ENCODE data around the gene ERLIN1. TPM values are rescaled to one million over a fixed set of nuclear protein-coding genes. Genes with fewer than 3 reads are reported as not detected.
"Not testable (repeated sequence)": the region's sequence is repeated elsewhere in the genome, so short reads cannot be mapped to it uniquely, and the experiment has no call there.

The ERLIN1 gene
- total RNA-seq, 6 experiments from 2014 or later, result 37.1 to 82.0 (median 54.1) TPM

GRCh38 chr10:100131571-100131970 lies 54.3 kb downstream of the ERLIN1 start:
- no peaks in the 10 kb centered on the region for H3K9me3 ChIP-seq
- no peak overlapping the region for H3K27ac ChIP-seq
- intact Hi-C loops (cut with DNase I), result no loop called here
- no peaks in the 10 kb centered on the region for H3K27me3 ChIP-seq
- TF ChIP-seq POLR2A (IDR thresholded peaks at IDR 0.05), result no peak
- TF ChIP-seq CTCF (IDR thresholded peaks at IDR 0.05), result no peak
- H3K4me1 ChIP-seq, result no peaks in the 10 kb centered on the region
- no peak overlapping the region for H3K4me3 ChIP-seq
- DNase-seq (no peak), ATAC-seq (no peak)
- 64% methylated on average over 3 of the region's 3 CpGs for WGBS (ENCODE audit: insufficient coverage, low coverage, low lambda C conversion rate, missing lambda C conversion rate)
- H3K36me3 ChIP-seq, result no peaks in the 10 kb centered on the region

- Histone ChIP-seq H3K27ac (no peak overlapping the region), H3K27me3 (no peaks in the 10 kb centered on the region), H3K4me1 (no peaks in the 10 kb centered on the region), H3K36me3 (no peaks in the 10 kb centered on the region), H3K9me3 (no peaks in the 10 kb centered on the region), H3K4me3 (no peak overlapping the region)
- TF ChIP-seq CTCF (IDR thresholded peaks at IDR 0.05) (no peak), POLR2A (IDR thresholded peaks at IDR 0.05) (no peak)
- WGBS (ENCODE audit: insufficient coverage, low coverage, low lambda C conversion rate, missing lambda C conversion rate), result 70% methylated on average over 2 of the region's 7 CpGs
- ATAC-seq (no peak), DNase-seq (no peak)
- intact Hi-C loops (cut with DNase I), result no loop called here
Measured at GRCh38 chr10:100130831-100131230, 55.0 kb downstream of the ERLIN1 start.

DNA sequence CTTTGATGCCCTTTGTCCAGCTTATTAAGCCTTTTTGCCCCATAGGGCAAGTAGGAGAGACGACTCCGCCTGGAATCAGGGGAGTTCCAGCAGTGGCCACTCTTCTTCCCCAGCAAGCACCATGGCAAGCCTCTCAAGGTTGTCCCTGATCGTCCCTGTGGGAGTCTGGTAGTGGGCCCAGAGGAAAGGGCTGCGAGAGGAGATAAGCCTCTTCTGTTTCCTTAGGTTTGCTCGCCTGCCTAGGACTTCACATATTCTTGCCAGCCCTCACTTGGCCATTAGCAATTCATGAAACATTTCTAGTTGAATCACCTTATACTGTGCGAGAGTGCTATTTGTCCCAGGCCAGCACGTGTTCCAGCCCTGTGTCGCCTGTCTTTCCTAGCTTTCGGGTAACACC lies 56.4 kb downstream of the ERLIN1 start:
- intact Hi-C loops (cut with DNase I), result no loop called here
- TF ChIP-seq POLR2A (IDR thresholded peaks at IDR 0.05) (no peak), CTCF (IDR thresholded peaks at IDR 0.05) (no peak)
- H3K9me3 ChIP-seq, result no peaks in the 10 kb centered on the region
- H3K27ac ChIP-seq, result no peak overlapping the region
- H3K36me3 ChIP-seq, result no peaks in the 10 kb centered on the region
- no peaks in the 10 kb centered on the region for H3K27me3 ChIP-seq
- no peak overlapping the region for H3K4me3 ChIP-seq
- no peak for DNase-seq
- peak in 3 of 4 donors; percentile 13 to 54 (median 53) for ATAC-seq
- WGBS (ENCODE audit: insufficient coverage, low coverage, low lambda C conversion rate, missing lambda C conversion rate), result 64% methylated on average over 8 of the region's 9 CpGs
- H3K4me1 ChIP-seq, result no peaks in the 10 kb centered on the region

GRCh38 chr10:100128951-100129350 lies 56.9 kb downstream of the ERLIN1 start:
- WGBS (ENCODE audit: insufficient coverage, low coverage, low lambda C conversion rate, missing lambda C conversion rate), result 89% methylated on average over 6 of the region's 8 CpGs
- intact Hi-C loops (cut with DNase I), result no loop called here
- Histone ChIP-seq H3K36me3 (no peaks in the 10 kb centered on the region), H3K4me3 (no peak overlapping the region), H3K9me3 (no peaks in the 10 kb centered on the region), H3K4me1 (no peaks in the 10 kb centered on the region), H3K27ac (no peak overlapping the region), H3K27me3 (no peaks in the 10 kb centered on the region)
- TF ChIP-seq CTCF (IDR thresholded peaks at IDR 0.05) (no peak), POLR2A (IDR thresholded peaks at IDR 0.05) (no peak)
- ATAC-seq (no peak), DNase-seq (no peak)

DNA sequence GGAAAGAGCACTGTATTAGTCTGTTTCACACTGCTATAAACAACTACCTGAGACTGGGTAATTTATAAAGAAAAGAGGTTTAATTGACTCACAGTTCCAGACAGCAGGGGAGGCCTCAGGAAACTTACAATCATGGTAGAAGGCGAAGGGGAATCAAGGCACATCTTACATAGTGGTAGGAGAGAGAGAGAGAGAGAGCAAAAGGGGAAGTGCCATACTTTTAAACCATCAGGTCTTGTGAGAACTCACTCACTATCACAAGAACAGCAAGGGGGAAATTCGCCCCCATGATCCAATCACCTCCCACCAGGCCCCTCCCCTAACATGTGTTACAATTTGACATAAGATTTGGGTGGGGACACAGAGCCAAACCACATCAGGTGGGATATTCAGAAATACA lies 60.5 kb downstream of the ERLIN1 start:
- H3K36me3 ChIP-seq; H3K4me3 ChIP-seq; H3K4me1 ChIP-seq; DNase-seq; H3K27ac ChIP-seq; ATAC-seq; intact Hi-C loops (cut with DNase I); H3K9me3 ChIP-seq; H3K27me3 ChIP-seq: not testable (repeated sequence)
- WGBS (ENCODE audit: insufficient coverage, low coverage, low lambda C conversion rate, missing lambda C conversion rate), result 92% methylated on average over 1 of the region's 2 CpGs

All from right lobe of liver (tissue), 6 donors.